Activated naive CD4-positive, alpha-beta T cell treated with anti-CD3 and anti-CD28 coated beads, Interleukin-2, amount 50 U/mL, for 72 hours (primary cell): Measurements from ENCODE around the gene KIF5C. TPM values are rescaled to one million over a fixed set of nuclear protein-coding genes. Genes with fewer than 3 reads are reported as not detected.

ENCODE experiments used
- ATAC-seq, 2 donors: fragments of 150-1000 bp; cut with Tn5 transposase; 2 replicates each; pipeline ENCODE4 v1.10.0; 2021; ENCODE audit warnings: mild to moderate bottlenecking in 2 of 2, moderate library complexity in 2 of 2
- DNase-seq, 2 donors: peaks; one replicate each; pipeline ENCODE4 v3.0.0; 2021 to 2022; ENCODE audit warnings: low spot score in 2 of 2
- H3K27ac Mint-ChIP-seq, 2 donors: one replicate each; pipeline ENCODE4 v1.8.0; 2022; ENCODE audit warnings: mild to moderate bottlenecking in 2 of 2, mixed read lengths in 2 of 2
- H3K36me3 Mint-ChIP-seq, 2 donors: one replicate each; pipeline ENCODE4 v1.8.0; 2022; ENCODE audit warnings: mixed read lengths in 2 of 2
- H3K9me3 Mint-ChIP-seq, 2 donors: one replicate each; pipeline ENCODE4 v1.8.0; 2022; ENCODE audit warnings: mixed read lengths in 2 of 2
- total RNA-seq, 2 donors: library from RNA; stranded (reverse); gene quantifications; one replicate each; pipeline ENCODE4 v1.2.3, GENCODE V29; 2022

Gene KIF5C
- total RNA-seq, 2 donors from 2014 or later = 16.4 to 26.8 TPM

DNA sequence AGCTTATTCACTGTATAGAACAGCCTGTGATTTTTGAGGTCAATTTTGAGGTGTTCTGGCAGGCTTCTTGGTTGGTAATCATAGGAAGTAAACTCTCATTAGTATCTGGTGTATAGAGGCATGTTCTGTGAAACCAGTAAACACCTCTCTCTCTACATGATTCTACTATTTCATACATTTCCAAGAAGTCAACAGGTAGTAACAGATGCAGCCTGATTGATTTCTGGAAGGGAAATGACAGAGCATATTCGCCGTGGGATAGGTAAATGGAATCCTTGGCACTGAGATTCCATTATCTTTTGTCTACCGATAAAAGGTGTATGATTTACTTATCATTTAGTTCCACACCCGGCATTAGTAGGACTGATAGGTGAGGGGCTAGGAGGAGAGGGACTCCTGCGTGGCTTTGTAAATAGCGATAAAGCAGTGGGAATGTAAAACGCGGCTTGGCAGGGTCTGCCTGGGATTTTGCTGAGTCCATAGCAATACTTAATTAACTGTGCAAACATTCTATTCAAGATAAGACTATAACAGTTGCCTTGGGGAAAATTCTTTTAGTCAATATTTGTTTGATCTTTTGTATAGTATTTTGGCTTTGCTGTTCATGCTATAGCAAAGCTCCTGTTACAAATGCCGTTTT is 195.8 kb downstream of the KIF5C start:
- Mint-ChIP-seq H3K27ac (no peak overlapping the region), H3K36me3 (no peaks in the 10 kb centered on the region), H3K9me3 (peaks cover 0 to 4% of the 10 kb centered on the region in 2 donors)
- DNase-seq = no peak
- ATAC-seq = no peak

DNA sequence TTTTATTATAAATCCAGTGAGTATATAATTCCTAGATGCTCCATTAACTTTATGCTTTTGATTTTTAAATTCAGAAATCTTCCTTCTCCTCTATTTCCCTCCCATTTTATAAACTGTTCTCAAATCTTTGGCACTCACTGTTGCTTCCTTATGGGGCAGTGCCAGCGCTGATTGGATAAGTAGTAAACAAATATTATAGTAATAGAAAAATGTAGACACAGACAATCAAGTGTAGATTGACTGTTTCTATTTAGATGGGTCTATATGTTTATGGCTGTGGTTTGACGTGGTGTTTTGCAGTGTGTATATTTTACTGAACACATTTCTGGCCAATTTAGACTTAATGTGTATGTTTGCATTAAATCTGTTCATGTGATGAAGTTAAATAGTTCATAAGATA is 200.1 kb downstream of the KIF5C start:
- Mint-ChIP-seq H3K27ac (no peak overlapping the region), H3K9me3 (no peaks in the 10 kb centered on the region), H3K36me3 (no peaks in the 10 kb centered on the region)
- DNase-seq (no peak), ATAC-seq (no peak)

DNA sequence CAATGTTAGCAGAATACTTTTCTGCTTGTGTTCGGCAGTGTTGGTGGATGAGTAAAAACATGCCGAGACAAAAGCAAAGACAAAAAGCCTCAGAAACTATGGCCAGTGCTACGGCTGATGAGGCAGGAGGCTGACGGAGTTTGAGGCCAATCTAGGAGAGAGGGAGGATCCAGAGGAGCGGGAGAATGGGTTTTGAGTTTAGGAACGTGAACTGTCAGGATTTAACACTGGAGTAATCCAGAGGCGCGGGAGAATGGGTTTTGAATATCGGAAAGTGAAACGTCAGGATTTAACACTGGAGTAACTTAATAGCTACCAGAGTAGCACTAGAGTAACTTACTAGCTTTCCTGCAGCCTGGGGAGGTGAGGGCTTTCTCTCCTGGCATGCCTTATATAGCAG is 200.8 kb downstream of the KIF5C start:
- ATAC-seq (no peak), DNase-seq (no peak)
- H3K36me3 Mint-ChIP-seq = no peaks in the 10 kb centered on the region
- H3K9me3 Mint-ChIP-seq = no peaks in the 10 kb centered on the region
- H3K27ac Mint-ChIP-seq = no peak overlapping the region

Other genes with a start within 250 kb of the KIF5C start
- 10 to 100 TPM; 14.7 to 29.0 TPM for gene EPC2, start 230.5 kb upstream of the KIF5C start, total RNA-seq
- gene LYPD6B, start 163.5 kb downstream of the KIF5C start, total RNA-seq = not detected